SK-N-SH treated with all-trans-retinoic acid at 6 μM for 48 hours (cell line): ENCODE measurements around the gene ARL4C.

Experiments used
- ATAC-seq: fragments of 200-7000 bp; cut with Tn5 transposase; 3 replicates; pipeline ENCODE4 v1.9.1; 2020; ENCODE audit warnings: mild to moderate bottlenecking, moderate library complexity
- BACH2 ChIP-seq: fragments of 250-450 bp; sonication (Bioruptor Pico); IDR thresholded peaks from 2 replicates; pipeline ENCODE4 v1.9.0; 2021; ENCODE audit warnings: mild to moderate bottlenecking, borderline replicate concordance
- CSDC2 ChIP-seq: fragments of 250-450 bp; sonication (Bioruptor Pico); IDR thresholded peaks from 2 replicates; pipeline ENCODE4 v1.5.0; 2020; ENCODE audit warnings: mild to moderate bottlenecking, moderate library complexity
- CSRNP3 ChIP-seq: fragments of 250-450 bp; sonication (Bioruptor Pico); IDR thresholded peaks from 2 replicates; pipeline ENCODE4 v1.5.1; 2021; ENCODE audit warnings: mild to moderate bottlenecking, moderate library complexity
- ESRRG ChIP-seq: fragments of 250-450 bp; sonication (Bioruptor Pico); IDR thresholded peaks from 2 replicates; pipeline ENCODE4 v1.6.1; 2021; ENCODE audit warnings: mild to moderate bottlenecking
- GLIS3 ChIP-seq: fragments of 250-450 bp; sonication (Bioruptor Pico); IDR thresholded peaks from 2 replicates; pipeline ENCODE4 v1.5.0; 2020; ENCODE audit warnings: mild to moderate bottlenecking, moderate library complexity
- ISL1 ChIP-seq: fragments of 250-450 bp; sonication (Bioruptor Pico); IDR thresholded peaks from 2 replicates; pipeline ENCODE4 v2.1.2; 2022; ENCODE audit warnings: mild to moderate bottlenecking, moderate library complexity
- OSR1 ChIP-seq: fragments of 250-450 bp; sonication (Bioruptor Pico); IDR thresholded peaks from 2 replicates; pipeline ENCODE4 v1.8.0; 2022; ENCODE audit warnings: moderate library complexity, mild to moderate bottlenecking, inconsistent platforms
- TCF4 ChIP-seq: fragments of 250-450 bp; sonication (Bioruptor Pico); IDR thresholded peaks from 2 replicates; pipeline ENCODE4 v1.8.0; 2021; ENCODE audit warnings: mild to moderate bottlenecking, moderate library complexity, borderline replicate concordance
- TOX ChIP-seq: fragments of 250-450 bp; sonication (Bioruptor Pico); IDR thresholded peaks from 2 replicates; pipeline ENCODE4 v1.8.0; 2021; ENCODE audit warnings: mild to moderate bottlenecking, moderate library complexity, borderline replicate concordance
- TSHZ2 ChIP-seq: fragments of 250-450 bp; sonication (Bioruptor Pico); IDR thresholded peaks from 2 replicates; pipeline ENCODE4 v1.5.0; 2020; ENCODE audit warnings: mild to moderate bottlenecking, moderate library complexity
- ZC3H10 ChIP-seq: fragments of 250-450 bp; sonication (Bioruptor Pico); IDR thresholded peaks from 2 replicates; pipeline ENCODE4 v1.5.1; 2021; ENCODE audit warnings: mild to moderate bottlenecking, moderate library complexity
- ZFP30 ChIP-seq: fragments of 450-650 bp; formaldehyde crosslinking; IDR thresholded peaks from 2 replicates; pipeline ENCODE4 v1.5.0; 2022; ENCODE audit warnings: mild to moderate bottlenecking, moderate library complexity
- ZNF70 ChIP-seq: fragments of 450-650 bp; formaldehyde crosslinking; IDR thresholded peaks from 2 replicates; pipeline ENCODE4 v1.5.0; 2020; ENCODE audit warnings: mild to moderate bottlenecking, moderate library complexity
- ZNF8 ChIP-seq: fragments of 450-650 bp; formaldehyde crosslinking; IDR thresholded peaks from 2 replicates; pipeline ENCODE4 v1.5.0; 2020; ENCODE audit warnings: mild to moderate bottlenecking, moderate library complexity
- TF ChIP-seq, protein P1 (sequence below): fragments of 250-450 bp; sonication (Bioruptor Pico); IDR thresholded peaks from 2 replicates; pipeline ENCODE4 v1.5.1; 2020; ENCODE audit warnings: low read depth, mild to moderate bottlenecking, moderate library complexity
- TF ChIP-seq, protein P2 (sequence below): fragments of 250-450 bp; sonication (Bioruptor Pico); IDR thresholded peaks from 2 replicates; pipeline ENCODE4 v1.8.0; 2020; ENCODE audit warnings: mild to moderate bottlenecking, moderate library complexity, borderline replicate concordance

ARL4C gene

DNA sequence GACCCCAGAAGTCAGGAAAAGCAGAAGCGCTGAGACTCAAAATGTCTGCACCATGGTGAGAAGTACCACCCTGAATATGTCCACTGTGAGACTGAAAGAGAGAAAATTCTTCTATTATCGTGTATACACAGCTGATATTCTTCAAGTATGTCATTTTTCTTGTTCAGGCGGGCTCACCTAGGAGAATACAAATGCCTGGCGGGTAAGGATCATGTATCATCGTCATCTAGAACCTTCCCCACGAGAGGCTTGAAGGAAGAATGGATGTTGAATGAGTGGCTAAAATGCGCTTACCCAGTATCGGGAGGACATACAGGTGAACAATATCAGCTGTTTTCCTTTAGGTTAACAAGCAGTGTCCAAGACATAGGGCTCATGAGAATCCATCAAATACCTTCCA is 21.1 kb upstream of the ARL4C start (continued):
- TF ChIP-seq CSRNP3 (CRISPR knock-in tag), result no peak

- TF ChIP-seq TCF4, result no peak
- TF ChIP-seq ESRRG (CRISPR knock-in tag), result no peak
- TF ChIP-seq, protein P1, sequence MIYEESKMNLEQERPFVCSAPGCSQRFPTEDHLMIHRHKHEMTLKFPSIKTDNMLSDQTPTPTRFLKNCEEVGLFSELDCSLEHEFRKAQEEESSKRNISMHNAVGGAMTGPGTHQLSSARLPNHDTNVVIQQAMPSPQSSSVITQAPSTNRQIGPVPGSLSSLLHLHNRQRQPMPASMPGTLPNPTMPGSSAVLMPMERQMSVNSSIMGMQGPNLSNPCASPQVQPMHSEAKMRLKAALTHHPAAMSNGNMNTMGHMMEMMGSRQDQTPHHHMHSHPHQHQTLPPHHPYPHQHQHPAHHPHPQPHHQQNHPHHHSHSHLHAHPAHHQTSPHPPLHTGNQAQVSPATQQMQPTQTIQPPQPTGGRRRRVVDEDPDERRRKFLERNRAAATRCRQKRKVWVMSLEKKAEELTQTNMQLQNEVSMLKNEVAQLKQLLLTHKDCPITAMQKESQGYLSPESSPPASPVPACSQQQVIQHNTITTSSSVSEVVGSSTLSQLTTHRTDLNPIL (CRISPR knock-in tag), result no peak
- TF ChIP-seq CSDC2 (CRISPR knock-in tag), result no peak
- no peak for TF ChIP-seq TOX
- no peak for TF ChIP-seq OSR1 (CRISPR knock-in tag)
- TF ChIP-seq ZFP30 (CRISPR knock-in tag), result no peak
- no peak for TF ChIP-seq ZNF70 (CRISPR knock-in tag)
- ATAC-seq, result no peak
Observed at GRCh38 chr2:234514873-234515638, 18.2 kb upstream of the ARL4C start.

DNA sequence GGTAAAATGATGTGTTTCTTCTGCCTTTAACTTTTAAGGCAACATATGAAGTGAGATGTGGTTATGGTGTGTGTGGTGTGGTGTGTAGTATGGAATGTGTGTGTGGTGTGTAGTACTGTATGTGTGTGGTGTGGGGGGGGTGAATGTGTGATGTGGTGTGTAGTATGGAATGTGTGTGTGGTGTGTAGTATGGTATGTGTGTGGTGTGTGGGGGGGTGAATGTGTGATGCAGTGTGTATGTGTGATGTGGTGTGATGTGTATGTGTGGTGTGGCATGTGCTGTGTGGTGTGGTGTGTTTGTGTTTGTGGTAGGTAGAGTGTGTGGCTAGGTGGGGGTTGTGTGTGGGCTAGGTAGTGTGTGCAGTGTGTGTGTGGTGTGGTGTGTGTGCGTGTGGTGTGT is 17.2 kb upstream of the ARL4C start:
- ATAC-seq, result no peak
- TF ChIP-seq ZC3H10 (CRISPR knock-in tag), result no peak
- TF ChIP-seq OSR1 (CRISPR knock-in tag), result no peak
- TF ChIP-seq, protein P1 (CRISPR knock-in tag), result no peak
- TF ChIP-seq ISL1 (CRISPR knock-in tag), result no peak
- TF ChIP-seq, protein P2, sequence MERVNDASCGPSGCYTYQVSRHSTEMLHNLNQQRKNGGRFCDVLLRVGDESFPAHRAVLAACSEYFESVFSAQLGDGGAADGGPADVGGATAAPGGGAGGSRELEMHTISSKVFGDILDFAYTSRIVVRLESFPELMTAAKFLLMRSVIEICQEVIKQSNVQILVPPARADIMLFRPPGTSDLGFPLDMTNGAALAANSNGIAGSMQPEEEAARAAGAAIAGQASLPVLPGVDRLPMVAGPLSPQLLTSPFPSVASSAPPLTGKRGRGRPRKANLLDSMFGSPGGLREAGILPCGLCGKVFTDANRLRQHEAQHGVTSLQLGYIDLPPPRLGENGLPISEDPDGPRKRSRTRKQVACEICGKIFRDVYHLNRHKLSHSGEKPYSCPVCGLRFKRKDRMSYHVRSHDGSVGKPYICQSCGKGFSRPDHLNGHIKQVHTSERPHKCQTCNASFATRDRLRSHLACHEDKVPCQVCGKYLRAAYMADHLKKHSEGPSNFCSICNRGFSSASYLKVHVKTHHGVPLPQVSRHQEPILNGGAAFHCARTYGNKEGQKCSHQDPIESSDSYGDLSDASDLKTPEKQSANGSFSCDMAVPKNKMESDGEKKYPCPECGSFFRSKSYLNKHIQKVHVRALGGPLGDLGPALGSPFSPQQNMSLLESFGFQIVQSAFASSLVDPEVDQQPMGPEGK, result no peak
- no peak for TF ChIP-seq ZNF70 (CRISPR knock-in tag)
- TF ChIP-seq GLIS3 (CRISPR knock-in tag), result no peak
- no peak for TF ChIP-seq CSRNP3 (CRISPR knock-in tag)
- TF ChIP-seq BACH2 (CRISPR knock-in tag), result no peak
- TF ChIP-seq ZNF8 (CRISPR knock-in tag), result no peak
- TF ChIP-seq ZFP30 (CRISPR knock-in tag), result no peak

DNA sequence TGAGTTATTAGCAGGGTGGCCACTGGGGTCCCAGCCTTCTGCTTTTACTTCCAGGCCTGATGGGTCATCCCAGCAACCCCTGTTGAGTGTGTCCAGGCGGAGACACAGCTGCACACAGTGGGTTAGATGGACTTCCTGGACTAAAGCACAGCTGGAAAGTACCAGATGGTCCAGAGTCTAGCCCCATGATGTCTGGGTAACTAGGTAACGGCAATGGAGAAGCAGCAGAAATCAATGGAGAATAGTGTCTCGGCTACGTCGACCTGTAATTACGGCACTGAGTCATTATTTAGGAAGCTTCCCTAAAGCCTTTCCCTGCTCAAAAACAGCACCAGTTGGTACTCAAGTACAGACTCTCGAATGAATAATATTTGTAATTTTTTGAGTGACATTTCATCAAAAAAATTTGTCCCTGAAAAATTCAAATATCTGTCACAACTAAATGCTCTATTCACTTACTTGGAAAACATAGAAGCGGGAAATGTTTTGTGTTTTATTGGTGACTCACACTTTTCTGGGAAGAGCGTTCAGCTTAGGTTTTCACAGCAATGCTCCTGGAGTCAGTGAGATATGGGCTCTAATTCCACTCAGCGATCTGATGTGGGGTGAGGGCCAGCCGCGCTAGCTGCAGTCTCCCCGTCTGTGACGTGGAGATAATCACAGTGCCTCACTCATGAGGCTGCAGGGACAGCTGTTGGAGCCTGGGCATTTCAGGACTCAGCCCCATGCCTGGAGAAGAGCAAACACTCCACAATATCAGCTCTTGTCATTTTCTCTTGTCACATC is 16.2 kb upstream of the ARL4C start:
- ATAC-seq, result peak; percentile 87
- no peak for TF ChIP-seq TSHZ2 (CRISPR knock-in tag)
- 0 out of 2 replicates have a peak, but pooled peaks have one; percentile 5 for TF ChIP-seq ISL1 (CRISPR knock-in tag)
- TF ChIP-seq, all 23 proteins: peak for 1
